GM18858 (cell line): ENCODE data around the gene SDE2.
"Not testable (repeated sequence)": the region's sequence is repeated elsewhere in the genome, so short reads cannot be mapped to it uniquely, and the experiment has no call there.

Source experiments
- ATAC-seq: cut with Tn5 transposase; IDR thresholded peaks from one replicate; pipeline ENCODE4 v1.9.1; 2021; ENCODE audit not compliant: unreplicated experiment

The SDE2 gene

GRCh38 chr1:225979421-225979820 is 19.7 kb downstream of the SDE2 start:
- no peak for ATAC-seq

- no peak for ATAC-seq
Measured at GRCh38 chr1:225977937-225978748, 21.0 kb downstream of the SDE2 start.

GRCh38 chr1:225975146-225975545 is 24.0 kb downstream of the SDE2 start:
- ATAC-seq: not testable (repeated sequence)

- no peak for ATAC-seq
Measured at GRCh38 chr1:225974454-225974853, 24.7 kb downstream of the SDE2 start.

- no peak for ATAC-seq
Measured at GRCh38 chr1:225973158-225973557, 26.0 kb downstream of the SDE2 start.

GRCh38 chr1:225972344-225973152 is 26.6 kb downstream of the SDE2 start:
- ATAC-seq: no peak

GRCh38 chr1:225970592-225971157 is 28.5 kb downstream of the SDE2 start:
- not testable (repeated sequence) for ATAC-seq

- ATAC-seq: not testable (repeated sequence)
Measured at GRCh38 chr1:225969751-225970150, 29.4 kb downstream of the SDE2 start.

GRCh38 chr1:225965231-225965630 is 33.9 kb downstream of the SDE2 start:
- no peak for ATAC-seq

- ATAC-seq: no peak
Measured at GRCh38 chr1:225963735-225964530, 35.2 kb downstream of the SDE2 start.

- peak; percentile 58 for ATAC-seq
Measured at GRCh38 chr1:225962440-225962975, 36.6 kb downstream of the SDE2 start.

GRCh38 chr1:225961659-225962439 is 37.3 kb downstream of the SDE2 start:
- no peak for ATAC-seq

GRCh38 chr1:225958041-225958440 is 41.1 kb downstream of the SDE2 start:
- ATAC-seq: no peak

GRCh38 chr1:225954753-225955152 is 44.4 kb downstream of the SDE2 start:
- ATAC-seq: no peak

- ATAC-seq: no peak
Measured at GRCh38 chr1:225953315-225953714, 45.8 kb downstream of the SDE2 start.

- no peak for ATAC-seq
Measured at GRCh38 chr1:225950905-225951497, 48.1 kb downstream of the SDE2 start.

GRCh38 chr1:225949041-225949440 is 50.1 kb downstream of the SDE2 start:
- ATAC-seq: no peak

GRCh38 chr1:225946803-225947202 is 52.3 kb downstream of the SDE2 start:
- ATAC-seq: no peak

- ATAC-seq: no peak
Measured at GRCh38 chr1:225946082-225946620, 53.0 kb downstream of the SDE2 start.
